ENCODE measurements around the gene VPS13A.

GRCh38 chr9:77454663-77455062 lies 277.3 kb downstream of the VPS13A start:
- TF ChIP-seq POLR2A (IDR thresholded peaks at IDR 0.05) (no peak), CTCF (IDR thresholded peaks at IDR 0.05 in 8 of 11, conservative IDR thresholded peaks at IDR 0.05 in 3 of 11) (no peak), POLR2AphosphoS5 (IDR thresholded peaks at IDR 0.05) (no peak)
